Muscle layer of duodenum (tissue), 2 donors: ENCODE data around the gene DAB1.

Experiments
- H3K27ac ChIP-seq: one replicate; pipeline ENCODE4 v1.7.0; 2013; ENCODE audit warnings: mild to moderate bottlenecking, low read length
- H3K27me3 ChIP-seq: one replicate; pipeline ENCODE4 v1.7.0; 2013; ENCODE audit warnings: low read depth, mild to moderate bottlenecking, control low read depth, low read length
- H3K36me3 ChIP-seq, 2 donors: one replicate each; pipeline ENCODE4 v1.7.0; 2013; ENCODE audit warnings: low read length in 2 of 2, control low read depth in 1 of 2, mild to moderate bottlenecking in 1 of 2; ENCODE audit not compliant: insufficient read depth in 2 of 2, control insufficient read depth in 1 of 2
- H3K4me1 ChIP-seq, 2 donors: one replicate each; pipeline ENCODE4 v1.7.0; 2013; ENCODE audit warnings: low read length in 2 of 2, mild to moderate bottlenecking in 2 of 2, control low read depth in 1 of 2, moderate library complexity in 1 of 2; ENCODE audit not compliant: insufficient read depth in 2 of 2, control insufficient read depth in 1 of 2
- H3K4me3 ChIP-seq, 2 donors: one replicate each; pipeline ENCODE4 v1.7.0; 2013; ENCODE audit warnings: low read length in 2 of 2, low read depth in 1 of 2, mild to moderate bottlenecking in 1 of 2
- H3K9me3 ChIP-seq, 2 donors: one replicate each; pipeline ENCODE4 v1.7.0; 2013; ENCODE audit warnings: low read length in 2 of 2, control low read depth in 1 of 2, mild to moderate bottlenecking in 1 of 2; ENCODE audit not compliant: control insufficient read depth in 1 of 2
- donor health status: healthy.

Gene DAB1

DNA sequence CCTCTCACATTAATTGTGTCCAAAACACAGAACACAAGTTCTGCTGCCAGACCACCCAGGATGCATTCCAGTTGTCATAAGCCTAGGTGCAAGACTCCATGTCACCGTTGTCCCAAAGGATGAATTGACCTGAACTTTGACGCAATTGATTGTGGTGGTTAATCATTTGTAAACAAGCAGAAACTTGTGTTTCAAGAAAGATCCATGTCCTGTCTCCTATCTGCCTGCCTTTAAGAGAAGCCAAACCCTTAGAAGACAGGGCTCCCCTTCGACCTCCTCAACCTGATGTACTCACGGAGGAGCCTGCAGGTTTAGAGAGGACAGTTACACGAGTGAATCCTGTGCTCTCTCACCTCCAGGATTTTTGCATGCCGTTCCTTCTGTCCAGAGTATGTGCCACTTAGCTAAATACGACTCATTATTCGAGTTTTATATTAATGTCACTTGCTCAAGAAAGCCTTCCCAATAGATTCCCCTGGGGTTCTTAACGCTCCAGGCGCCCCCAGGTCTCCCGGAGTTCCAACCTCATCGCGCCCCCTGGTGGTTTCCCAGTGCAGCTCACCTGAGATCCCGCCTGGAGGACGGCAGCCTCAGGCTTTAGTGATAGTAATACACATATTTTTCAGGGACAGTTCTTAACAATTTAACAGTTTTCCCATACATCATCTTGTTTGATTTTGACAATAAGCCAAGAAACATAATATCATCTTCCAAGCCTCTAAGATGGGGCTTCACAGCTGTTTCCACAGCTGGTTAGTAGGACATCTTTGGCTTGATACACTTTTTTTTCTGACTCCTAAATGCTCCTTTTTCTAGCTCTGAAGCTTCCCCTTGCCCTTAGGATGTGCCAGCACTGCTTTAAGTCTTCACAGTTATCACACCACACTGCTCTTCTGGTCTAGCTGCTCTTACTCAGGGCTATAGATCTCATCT lies 455.7 kb downstream of the DAB1 start:
- Histone ChIP-seq H3K9me3 (peaks cover 0 to 5% of the 10 kb centered on the region in 2 donors), H3K27me3 (no peaks in the 10 kb centered on the region), H3K4me1 (no peaks in the 10 kb centered on the region), H3K36me3 (no peaks in the 10 kb centered on the region), H3K4me3 (no peak overlapping the region), H3K27ac (no peak overlapping the region)

DNA sequence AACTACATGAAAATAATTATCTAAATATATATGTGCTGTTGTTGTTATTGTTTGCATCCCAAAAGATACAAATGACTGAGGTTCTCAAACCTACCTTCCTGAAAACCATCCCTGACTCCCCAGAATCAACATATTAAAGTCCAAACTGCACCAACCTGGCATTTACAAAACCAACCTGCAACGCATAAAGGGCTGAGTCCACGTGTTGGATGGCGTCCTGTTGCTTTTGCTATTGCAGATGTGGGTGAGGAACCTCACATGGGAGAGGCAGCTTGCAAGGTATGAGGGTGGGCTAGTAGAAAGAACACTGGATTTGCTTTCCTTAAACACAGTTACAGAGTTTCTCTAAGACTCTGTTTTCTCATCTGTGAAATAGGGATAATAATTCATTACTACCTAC lies 456.5 kb downstream of the DAB1 start:
- Histone ChIP-seq H3K36me3 (no peaks in the 10 kb centered on the region), H3K4me3 (no peak overlapping the region), H3K9me3 (peaks cover 0 to 5% of the 10 kb centered on the region in 2 donors), H3K27me3 (no peaks in the 10 kb centered on the region), H3K4me1 (no peaks in the 10 kb centered on the region), H3K27ac (no peak overlapping the region)

DNA sequence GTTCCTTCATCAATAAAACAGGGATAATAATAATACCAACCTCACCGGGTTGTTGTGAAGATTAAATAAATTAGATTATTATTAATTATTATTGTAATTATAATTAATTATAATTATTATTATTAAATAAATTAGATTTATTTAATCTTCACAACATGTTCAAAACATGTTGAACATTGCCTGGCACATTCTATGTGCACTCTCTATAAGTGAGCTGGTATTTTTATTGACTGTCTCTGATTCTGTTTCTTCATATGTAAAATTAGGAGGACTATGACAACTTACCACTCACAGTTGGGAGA lies 457.2 kb downstream of the DAB1 start:
- H3K4me1 ChIP-seq = no peaks in the 10 kb centered on the region
- no peak overlapping the region for H3K4me3 ChIP-seq
- H3K27me3 ChIP-seq = no peaks in the 10 kb centered on the region
- H3K27ac ChIP-seq = no peak overlapping the region
- peaks cover 0 to 3% of the 10 kb centered on the region in 2 donors for H3K9me3 ChIP-seq
- no peaks in the 10 kb centered on the region for H3K36me3 ChIP-seq

DNA sequence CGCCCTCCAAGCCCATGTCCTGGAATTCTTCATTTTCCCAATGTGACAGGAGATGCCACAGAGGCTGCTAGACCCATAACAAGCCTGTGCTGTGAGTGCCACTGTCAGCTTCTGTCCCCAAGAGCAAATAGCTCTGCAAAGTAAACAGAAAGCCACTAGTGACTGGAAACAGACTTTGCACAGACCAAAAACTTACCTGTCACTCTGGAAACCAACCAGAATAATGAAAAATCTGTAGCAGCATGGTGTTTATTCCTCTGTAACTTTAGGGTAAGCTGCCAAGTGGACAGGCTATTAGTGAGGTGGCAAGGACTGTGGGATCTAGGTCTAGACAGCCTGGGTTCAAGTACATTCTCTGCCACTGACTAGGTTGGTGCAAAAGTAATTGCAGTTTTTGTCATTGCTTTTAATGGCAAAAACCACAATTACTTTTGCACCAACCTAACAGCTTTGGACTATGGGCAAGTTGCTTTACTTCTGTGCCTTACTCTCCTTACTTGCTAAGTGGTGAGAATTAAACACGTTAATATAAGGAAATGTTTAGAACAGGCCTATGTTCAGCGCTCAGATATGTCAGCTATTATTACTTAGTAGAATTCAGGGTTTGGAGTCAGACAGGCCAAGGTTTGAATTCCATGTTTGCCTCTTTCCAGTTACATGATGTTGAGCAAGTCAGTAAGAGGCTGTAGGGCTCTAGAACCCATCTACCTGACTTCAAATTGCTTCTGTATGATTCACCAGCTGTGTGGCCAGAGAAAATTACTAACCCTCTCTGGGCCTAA lies 457.8 kb downstream of the DAB1 start, which contains the start of gene C8B:
C8B (minus strand) TSS at position 100 of the 782 bp plus-strand sequence; CDS start at position 33, 67 bp downstream.
- no peaks in the 10 kb centered on the region for H3K27me3 ChIP-seq
- H3K9me3 ChIP-seq = no peaks in the 10 kb centered on the region
- H3K4me3 ChIP-seq = no peak within 1 kb of the TSS
- H3K27ac ChIP-seq = no peak within 1 kb of the TSS
- no peaks in the 10 kb centered on the region for H3K36me3 ChIP-seq
- no peaks in the 10 kb centered on the region for H3K4me1 ChIP-seq

DNA sequence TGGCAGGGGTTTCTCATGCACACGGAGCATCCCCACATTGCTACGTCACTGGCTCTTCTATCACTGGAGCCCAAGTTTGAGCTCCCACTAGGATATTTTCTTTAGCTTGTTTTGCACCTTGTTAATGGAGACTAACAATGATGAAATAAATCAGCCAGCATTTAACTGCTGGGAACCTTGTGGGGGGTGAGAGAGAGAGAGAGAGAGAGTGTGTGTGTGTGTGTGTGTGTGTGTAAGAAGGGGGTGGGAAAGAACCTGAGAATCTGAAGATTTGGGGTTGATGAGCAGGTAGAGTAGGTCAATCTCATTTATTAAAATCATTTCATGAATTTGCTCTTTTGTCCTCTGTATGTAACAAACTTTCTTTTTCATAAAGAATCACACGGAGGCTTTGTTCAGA lies 458.7 kb downstream of the DAB1 start:
- H3K27ac ChIP-seq = no peak overlapping the region

DNA sequence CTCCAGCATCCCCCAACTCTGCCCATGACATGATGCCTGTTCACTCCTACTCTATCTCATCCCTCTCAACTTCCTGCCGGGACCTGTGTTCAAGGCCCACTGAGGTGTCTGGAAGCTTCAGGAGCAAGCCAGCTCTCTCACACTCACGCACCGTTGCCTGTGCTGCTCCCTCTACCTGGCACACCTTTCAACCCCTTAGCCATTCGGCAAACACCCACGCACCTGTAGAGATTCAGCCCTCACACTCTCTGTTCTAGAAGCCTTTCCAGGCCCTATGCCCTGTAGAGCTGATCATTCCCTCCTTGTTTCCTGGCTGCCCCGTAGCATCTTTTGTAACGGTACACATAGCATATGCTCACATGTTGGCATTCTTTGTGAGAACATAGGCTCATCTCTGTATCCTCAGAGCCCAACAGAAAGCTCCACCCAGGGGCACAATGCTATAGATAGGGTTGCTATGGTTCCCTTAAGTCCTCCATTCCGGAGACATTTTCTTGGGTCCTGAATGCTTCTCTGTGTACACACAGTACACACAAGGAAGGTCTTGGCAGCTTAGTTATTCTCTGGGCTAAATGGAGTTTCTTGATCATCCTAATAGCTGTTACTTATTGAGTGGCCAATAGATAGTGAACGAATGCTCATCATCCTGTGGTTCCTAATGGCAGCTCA lies 459.4 kb downstream of the DAB1 start:
- H3K27ac ChIP-seq = no peak overlapping the region
- H3K36me3 ChIP-seq = no peaks in the 10 kb centered on the region
- no peaks in the 10 kb centered on the region for H3K9me3 ChIP-seq
- H3K27me3 ChIP-seq = no peaks in the 10 kb centered on the region
- H3K4me1 ChIP-seq = no peaks in the 10 kb centered on the region
- no peak overlapping the region for H3K4me3 ChIP-seq

More for the DNA sequence above, 458.7 kb downstream of the DAB1 start:
- Histone ChIP-seq H3K9me3 (no peaks in the 10 kb centered on the region), H3K4me3 (no peak overlapping the region), H3K4me1 (no peaks in the 10 kb centered on the region), H3K36me3 (no peaks in the 10 kb centered on the region), H3K27me3 (no peaks in the 10 kb centered on the region)

DNA sequence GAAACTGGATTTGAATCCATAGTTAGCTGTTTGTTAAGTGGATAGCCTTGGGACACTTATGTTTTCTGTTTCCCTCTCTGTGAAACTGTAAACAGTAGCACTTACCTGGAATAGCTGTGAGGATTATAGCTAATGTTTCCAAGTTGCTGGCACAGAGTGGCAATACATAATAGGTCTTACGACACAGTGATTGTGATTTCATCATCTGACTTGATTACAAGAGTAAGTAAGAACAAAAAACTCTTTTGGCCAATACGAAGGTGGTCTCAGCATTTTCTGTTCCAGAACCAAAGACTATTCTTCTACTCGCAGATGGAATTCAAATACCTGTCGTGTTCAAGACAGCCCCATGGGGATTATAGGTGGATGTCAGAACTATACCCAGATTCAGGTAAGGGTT lies 460.2 kb downstream of the DAB1 start:
- no peaks in the 10 kb centered on the region for H3K9me3 ChIP-seq
- H3K4me3 ChIP-seq = no peak overlapping the region
- H3K27ac ChIP-seq = no peak overlapping the region
- H3K4me1 ChIP-seq = no peaks in the 10 kb centered on the region
- H3K27me3 ChIP-seq = no peaks in the 10 kb centered on the region
- H3K36me3 ChIP-seq = no peaks in the 10 kb centered on the region

DNA sequence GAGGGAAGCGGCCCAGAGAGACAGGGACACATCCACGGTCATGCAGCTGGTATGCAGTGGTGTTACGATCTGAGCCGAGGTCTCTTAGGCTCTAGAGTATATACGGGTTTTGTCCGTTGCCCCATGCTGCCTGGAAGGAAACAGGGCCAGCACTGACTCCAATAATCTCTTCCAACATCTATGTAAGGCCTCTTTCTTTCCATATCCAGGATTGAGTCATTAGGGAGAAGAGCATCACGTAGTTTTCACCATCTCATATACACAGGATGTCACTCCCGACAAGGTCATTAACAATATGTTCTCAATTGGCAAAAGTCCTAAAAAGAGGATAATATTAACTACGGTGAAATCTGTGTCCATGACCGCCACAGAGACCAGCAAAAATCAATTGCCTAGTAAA lies 462.4 kb downstream of the DAB1 start:
- no peaks in the 10 kb centered on the region for H3K9me3 ChIP-seq
- no peaks in the 10 kb centered on the region for H3K4me1 ChIP-seq
- no peaks in the 10 kb centered on the region for H3K36me3 ChIP-seq
- H3K27ac ChIP-seq = no peak overlapping the region
- no peak overlapping the region for H3K4me3 ChIP-seq
- no peaks in the 10 kb centered on the region for H3K27me3 ChIP-seq

DNA sequence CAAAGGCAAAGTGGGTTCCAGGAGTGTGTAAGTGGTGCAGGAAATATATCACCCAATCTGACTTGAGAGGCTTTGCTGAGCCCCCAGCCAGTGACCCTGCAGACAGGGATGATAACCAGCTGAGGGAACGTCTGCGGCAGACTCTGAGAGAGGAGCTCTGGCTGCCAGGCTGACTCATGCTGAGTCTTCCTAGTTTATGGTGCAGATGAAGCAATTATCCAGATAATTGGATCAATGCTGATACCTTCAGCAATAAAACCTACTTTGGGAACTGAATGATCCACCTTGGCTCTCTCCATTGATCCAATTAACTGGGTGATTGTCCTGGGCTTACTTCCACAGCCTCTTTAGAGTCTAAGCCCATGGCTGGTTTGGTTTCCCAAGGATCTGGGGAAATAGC lies 465.3 kb downstream of the DAB1 start:
- Histone ChIP-seq H3K36me3 (no peaks in the 10 kb centered on the region), H3K9me3 (no peaks in the 10 kb centered on the region), H3K27ac (no peak overlapping the region), H3K4me1 (no peaks in the 10 kb centered on the region), H3K27me3 (no peaks in the 10 kb centered on the region), H3K4me3 (no peak overlapping the region)

DNA sequence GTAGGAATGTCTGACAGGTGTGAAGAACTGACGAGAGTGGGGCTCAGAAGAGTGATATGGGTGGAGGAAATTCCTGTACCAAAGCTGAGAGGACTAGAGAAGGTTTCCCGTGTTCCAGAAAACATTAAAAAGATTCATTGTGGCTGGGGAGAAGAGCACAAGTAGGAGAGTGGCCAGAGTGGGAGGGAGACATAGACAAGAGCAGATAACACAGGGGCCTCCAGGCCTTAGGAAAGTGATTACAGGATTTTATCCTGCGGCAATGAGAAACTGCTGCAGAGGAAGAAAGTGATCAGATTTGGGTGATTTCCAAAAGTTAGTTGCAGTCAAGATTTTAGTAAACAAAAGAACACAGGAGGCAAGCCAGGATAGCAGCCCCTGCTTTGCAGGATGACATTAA lies 465.9 kb downstream of the DAB1 start:
- Histone ChIP-seq H3K9me3 (no peaks in the 10 kb centered on the region), H3K27ac (no peak overlapping the region), H3K27me3 (no peaks in the 10 kb centered on the region), H3K4me1 (no peaks in the 10 kb centered on the region), H3K36me3 (no peaks in the 10 kb centered on the region), H3K4me3 (no peak overlapping the region)

DNA sequence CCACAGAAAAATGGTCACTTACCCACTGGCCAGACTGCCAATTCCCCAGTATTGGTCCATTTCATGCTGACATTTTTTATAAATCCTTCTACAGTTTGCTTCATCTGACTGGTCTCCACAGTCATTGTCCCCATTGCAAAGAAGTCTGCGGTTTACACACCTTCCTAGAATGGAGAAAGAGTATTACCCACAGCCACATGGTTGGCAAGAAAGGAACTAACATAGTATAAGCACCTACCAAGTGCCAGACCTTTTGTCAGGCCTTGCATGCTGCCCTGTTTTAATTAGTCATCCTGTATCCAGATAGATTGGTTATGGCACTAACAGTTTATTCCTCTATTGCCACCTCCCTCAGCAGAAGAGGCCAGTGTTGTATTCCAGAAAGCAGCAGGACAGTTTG lies 469.2 kb downstream of the DAB1 start:
- H3K4me3 ChIP-seq = no peak overlapping the region
- no peaks in the 10 kb centered on the region for H3K9me3 ChIP-seq
- no peaks in the 10 kb centered on the region for H3K27me3 ChIP-seq
- no peaks in the 10 kb centered on the region for H3K4me1 ChIP-seq
- H3K27ac ChIP-seq = no peak overlapping the region
- H3K36me3 ChIP-seq = no peaks in the 10 kb centered on the region
